GM23338 (cell line): ENCODE measurements around the gene CCDC69. TPM values are rescaled to one million over a fixed set of nuclear protein-coding genes. Genes with fewer than 3 reads are reported as not detected.

Experiments
- ATAC-seq: fragments of 200-7000 bp; cut with Tn5 transposase; 3 replicates; pipeline ENCODE4 v1.9.1; 2020
- DNase-seq: peaks from one replicate; pipeline ENCODE4 v3.0.0-alpha.2; 2015; ENCODE audit warnings: low spot score
- H2AFZ ChIP-seq: fragments of 200-600 bp; sonication (generic); 2 replicates; pipeline ENCODE4 v1.8.0; 2016; ENCODE audit warnings: antibody characterized with exemption, mild to moderate bottlenecking, moderate library complexity
- H3F3A ChIP-seq: fragments of 200-600 bp; sonication (generic); replicated peaks from 2 replicates; pipeline ENCODE4 v1.8.0; 2017; ENCODE audit warnings: antibody characterized with exemption, mixed run types, low read depth
- H3K27ac ChIP-seq: fragments of 200-600 bp; sonication (generic); 2 replicates; pipeline ENCODE4 v1.6.1; 2016; ENCODE audit warnings: low read depth
- H3K27me3 ChIP-seq: fragments of 200-600 bp; sonication (generic); 2 replicates; pipeline ENCODE4 v1.8.0; 2016; ENCODE audit warnings: mild to moderate bottlenecking, mixed run types, moderate library complexity; ENCODE audit not compliant: insufficient read depth
- H3K36me3 ChIP-seq: fragments of 200-600 bp; sonication (generic); 2 replicates; pipeline ENCODE4 v1.8.0; 2016; ENCODE audit warnings: mild to moderate bottlenecking; ENCODE audit not compliant: insufficient read depth
- H3K4me1 ChIP-seq: fragments of 200-600 bp; sonication (generic); 2 replicates; pipeline ENCODE4 v1.8.0; 2016; ENCODE audit warnings: mild to moderate bottlenecking, moderate library complexity; ENCODE audit not compliant: insufficient read depth
- H3K4me2 ChIP-seq: fragments of 200-600 bp; sonication (generic); 2 replicates; pipeline ENCODE4 v1.7.1; 2017; ENCODE audit warnings: mixed run types
- H3K4me3 ChIP-seq: fragments of 200-600 bp; sonication (generic); 2 replicates; pipeline ENCODE4 v1.6.1; 2016; ENCODE audit warnings: mixed run types
- H3K79me2 ChIP-seq: fragments of 200-600 bp; sonication (generic); replicated peaks from 2 replicates; pipeline ENCODE4 v1.8.0; 2017; ENCODE audit warnings: mild to moderate bottlenecking; ENCODE audit not compliant: insufficient read depth
- H3K9me2 ChIP-seq: fragments of 200-600 bp; sonication (generic); 2 replicates; pipeline ENCODE4 v1.8.0; 2017; ENCODE audit not compliant: insufficient read depth
- H4K20me1 ChIP-seq: fragments of 200-600 bp; sonication (generic); replicated peaks from 2 replicates; pipeline ENCODE4 v1.8.0; 2017; ENCODE audit warnings: mild to moderate bottlenecking; ENCODE audit not compliant: insufficient read depth
- H3K27ac Mint-ChIP-seq: 2 replicates; pipeline ENCODE4 v1.8.0; 2020; ENCODE audit warnings: inconsistent platforms, mild to moderate bottlenecking, moderate library complexity, mixed read lengths
- H3K27me3 Mint-ChIP-seq: 3 replicates; pipeline ENCODE4 v1.8.0; 2022; ENCODE audit warnings: low read depth, mild to moderate bottlenecking, moderate library complexity, mixed read lengths, inconsistent platforms; ENCODE audit not compliant: insufficient read depth, poor library complexity
- H3K36me3 Mint-ChIP-seq: 3 replicates; pipeline ENCODE4 v1.8.0; 2021; ENCODE audit warnings: low read depth, mild to moderate bottlenecking, inconsistent platforms, moderate library complexity, mixed read lengths
- H3K4me1 Mint-ChIP-seq: 3 replicates; pipeline ENCODE4 v1.8.0; 2020; ENCODE audit warnings: mild to moderate bottlenecking, inconsistent platforms, mixed read lengths
- H3K4me3 Mint-ChIP-seq: 3 replicates; pipeline ENCODE4 v1.8.0; 2021; ENCODE audit warnings: moderate library complexity, mild to moderate bottlenecking, inconsistent platforms, mixed read lengths
- H3K9me3 Mint-ChIP-seq: 3 replicates; pipeline ENCODE4 v1.8.0; 2020; ENCODE audit warnings: moderate library complexity, mild to moderate bottlenecking, inconsistent platforms, mixed read lengths
- CREB1 ChIP-seq: fragments of 250-450 bp; sonication (Bioruptor Pico); IDR thresholded peaks from 2 replicates; pipeline ENCODE4 v1.5.0; 2020; ENCODE audit warnings: low read depth, mild to moderate bottlenecking, moderate library complexity
- CTCF ChIP-seq, 2 experiments: fragments of 200-600 bp in 1 of 2; sonication (generic) in 1 of 2; conservative IDR thresholded peaks; 2 replicates each; pipeline versions ENCODE4 v1.5.1 to v1.6.1; 2016 to 2017; ENCODE audit warnings: antibody characterized with exemption in 2 of 2, low read depth in 2 of 2, mild to moderate bottlenecking in 2 of 2, moderate library complexity in 1 of 2
- ETS1 ChIP-seq: IDR thresholded peaks from 2 replicates; pipeline ENCODE4 v1.6.1; 2016; ENCODE audit warnings: antibody characterized with exemption
- EZH2phosphoT487 ChIP-seq: fragments of 200-600 bp; sonication (generic); IDR thresholded peaks from one replicate; pipeline ENCODE4 v1.8.1; 2018; ENCODE audit warnings: antibody characterized with exemption; ENCODE audit not compliant: unreplicated experiment
- JUNB ChIP-seq: IDR thresholded peaks from one replicate; pipeline ENCODE4 v1.6.1; 2016; ENCODE audit warnings: antibody characterized with exemption; ENCODE audit not compliant: unreplicated experiment
- NANOG ChIP-seq: IDR thresholded peaks from 2 replicates; pipeline ENCODE4 v1.6.1; 2016; ENCODE audit warnings: antibody characterized with exemption, borderline replicate concordance
- POLR2AphosphoS5 ChIP-seq: IDR thresholded peaks from 2 replicates; pipeline ENCODE4 v1.6.1; 2016; ENCODE audit warnings: antibody characterized with exemption, low read depth
- REST ChIP-seq: IDR thresholded peaks from one replicate; pipeline ENCODE4 v1.6.1; 2018; ENCODE audit warnings: antibody characterized with exemption; ENCODE audit not compliant: unreplicated experiment
- STAT1 ChIP-seq: IDR thresholded peaks from one replicate; pipeline ENCODE4 v1.6.1; 2016; ENCODE audit warnings: antibody characterized with exemption; ENCODE audit not compliant: unreplicated experiment
- ZNF114 ChIP-seq: fragments of 250-450 bp; sonication (Bioruptor Pico); IDR thresholded peaks from 2 replicates; pipeline ENCODE4 v1.5.0; 2020; ENCODE audit warnings: mild to moderate bottlenecking, moderate library complexity
- ZNF331 ChIP-seq: fragments of 250-450 bp; sonication (Bioruptor Pico); IDR thresholded peaks from 2 replicates; pipeline ENCODE4 v1.5.0; 2020; ENCODE audit warnings: low read depth, mild to moderate bottlenecking, moderate library complexity
- ZNF462 ChIP-seq: fragments of 250-450 bp; sonication (Bioruptor Pico); IDR thresholded peaks from 2 replicates; pipeline ENCODE4 v1.5.0; 2020; ENCODE audit warnings: mild to moderate bottlenecking, moderate library complexity
- polyA plus RNA-seq: library from polyadenylated mRNA; unstranded; fragments of >200 nt; fragmentation: Nextera tagmentation; extraction: Ambion mirVana; gene quantifications from 2 replicates; pipeline ENCODE4 v1.2.1, GENCODE V29; 2016
- total RNA-seq: library from RNA; depleted of rRNA; stranded (reverse); fragments of >200 nt; shearing (Covaris generic); gene quantifications from 2 replicates; pipeline ENCODE4 v1.2.3, GENCODE V29; 2014

CCDC69 gene
- total and polyA plus RNA-seq, 2 experiments from 2014 or later = 2.7 to 5.3 TPM

DNA sequence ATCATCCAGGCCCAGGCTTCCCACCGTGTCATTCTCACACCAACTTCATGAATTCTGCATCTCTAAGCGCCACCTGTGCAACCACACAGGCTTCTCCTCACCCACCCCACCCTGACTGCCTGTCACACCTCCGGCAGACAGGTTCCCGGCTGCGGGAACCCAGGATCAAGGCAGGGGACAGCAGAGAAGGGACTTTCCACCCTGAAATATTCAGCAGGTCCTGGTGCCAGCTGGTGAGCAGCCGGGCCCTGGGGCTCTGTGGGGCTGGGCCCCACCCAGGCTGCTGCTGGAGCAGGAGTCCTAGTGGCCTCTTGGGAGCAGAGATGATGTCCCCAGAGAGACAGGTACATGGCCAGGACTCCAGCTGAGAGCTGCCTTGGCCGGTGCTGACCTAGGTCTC lies 79.0 kb downstream of the CCDC69 start:
- H3K4me3 ChIP-seq = no peak overlapping the region
- Mint-ChIP-seq H3K9me3 (no peaks in the 10 kb centered on the region), H3K36me3 (no peaks in the 10 kb centered on the region; the same call in 2 of the 3 replicates), H3K27ac (no peak overlapping the region), H3K4me1 (peaks cover 15% of the 10 kb centered on the region), H3K4me3 (no peak overlapping the region), H3K27me3 (peaks cover 10% of the 10 kb centered on the region)
- ATAC-seq (no peak), DNase-seq (no peak)
- H2AFZ ChIP-seq = no peak overlapping the region
- no peaks in the 10 kb centered on the region; the same call in none of the 2 replicates for H3K36me3 ChIP-seq
- H4K20me1 ChIP-seq = no peaks in the 10 kb centered on the region; the same call in 1 of the 2 replicates
- H3K27me3 ChIP-seq = no peaks in the 10 kb centered on the region
- H3K27ac ChIP-seq = no peak overlapping the region
- H3K79me2 ChIP-seq = 0 out of 2 replicates have a peak, but pooled peaks cover 3% of the 10 kb centered on the region
- H3K4me1 ChIP-seq = peaks cover 13% of the 10 kb centered on the region
- H3K9me2 ChIP-seq = no peaks in the 10 kb centered on the region
- TF ChIP-seq CTCF (conservative IDR thresholded peaks at IDR 0.05; ENCODE audit: low read depth in 2 of 2) (no peak), CREB1 (no peak), POLR2AphosphoS5 (no peak), ETS1 (no peak), ZNF114 (no peak), NANOG (no peak), ZNF462 (no peak), JUNB (no peak), REST (no peak), EZH2phosphoT487 (no peak), ZNF331 (CRISPR knock-in tag) (no peak), STAT1 (no peak)
- no peaks in the 10 kb centered on the region for H3F3A ChIP-seq
- H3K4me2 ChIP-seq = no peak overlapping the region
